MCF 10A (cell line): ENCODE measurements around the gene TRAPPC11. TPM values are rescaled to one million over a fixed set of nuclear protein-coding genes. Genes with fewer than 3 reads are reported as not detected.

Experiments
- BruUV-seq: library from RNA; stranded (reverse); fragments of 400-500 nt; replicated peaks from 2 replicates; lab custom pipeline; 2021; lab: Mats Ljungman, UMichigan
- CTCF ChIA-PET: fragments of 300-600 bp; sonication (Branson Sonifier 250); formaldehyde crosslinking; extraction: SDS; loops from one replicate; lab custom pipeline; 2021; ENCODE audit warnings: antibody characterized with exemption, inconsistent platforms; lab: Yijun Ruan, JAX
- POLR2A ChIA-PET: fragments of 300-600, 350-650 bp; sonication (Branson Sonifier 250); formaldehyde crosslinking; extraction: SDS; loops from one replicate; lab custom pipeline; 2020; ENCODE audit warnings: antibody characterized with exemption, inconsistent platforms; lab: Yijun Ruan, JAX
- DNase-seq: peaks from one replicate; pipeline ENCODE4 v3.0.0-alpha.2; 2018; ENCODE audit not compliant: unreplicated experiment
- H3K27ac Mint-ChIP-seq: one replicate; pipeline ENCODE4 v1.8.0; 2022; ENCODE audit warnings: mild to moderate bottlenecking, low read depth, mixed read lengths; ENCODE audit not compliant: unreplicated experiment
- H3K27me3 Mint-ChIP-seq: one replicate; pipeline ENCODE4 v1.8.0; 2022; ENCODE audit warnings: mixed read lengths; ENCODE audit not compliant: insufficient read depth, unreplicated experiment
- H3K36me3 Mint-ChIP-seq: one replicate; pipeline ENCODE4 v1.8.0; 2022; ENCODE audit warnings: mild to moderate bottlenecking, moderate library complexity, mixed read lengths; ENCODE audit not compliant: insufficient read depth, unreplicated experiment
- H3K4me1 Mint-ChIP-seq: one replicate; pipeline ENCODE4 v1.8.0; 2022; ENCODE audit warnings: mixed read lengths; ENCODE audit not compliant: insufficient read depth, unreplicated experiment
- H3K4me3 Mint-ChIP-seq: one replicate; pipeline ENCODE4 v1.8.0; 2022; ENCODE audit warnings: mild to moderate bottlenecking, moderate library complexity, mixed read lengths; ENCODE audit not compliant: unreplicated experiment
- H3K9me3 Mint-ChIP-seq: one replicate; pipeline ENCODE4 v1.8.0; 2022; ENCODE audit warnings: mixed read lengths; ENCODE audit not compliant: unreplicated experiment
- CTCF ChIP-seq: fragments of 200-600 bp; IDR thresholded peaks from one replicate; pipeline ENCODE4 v1.8.0; 2022; ENCODE audit warnings: antibody characterized with exemption, mild to moderate bottlenecking; ENCODE audit not compliant: unreplicated experiment
- intact Hi-C: fragments of 100-400 bp; cut with micrococcal nuclease; formaldehyde crosslinking; loops from 2 replicates; pipeline ENCODE4 v1.14.1; 2022
- total RNA-seq: library from RNA; stranded (reverse); gene quantifications from 2 replicates; pipeline ENCODE4 v1.2.3, GENCODE V29; 2022

Gene TRAPPC11
- total RNA-seq, 1 experiment from 2014 or later, result 29.4 TPM

GRCh38 chr4:183670251-183670650 lies 11.2 kb downstream of the TRAPPC11 start:
- H3K4me1 Mint-ChIP-seq, result no peaks in the 10 kb centered on the region
- ChIA-PET CTCF (interaction anchor here (0.6 kb wide), 1 partner anchor 175 kb away, joined by 4 read pairs; no protein-coding TSS in a partner anchor), POLR2A (interaction anchor here (0.7 to 1.9 kb wide), 2 partner anchors 10 to 12 kb away, joined by 3 to 8 read pairs; no protein-coding TSS in a partner anchor)
- no peaks in the 10 kb centered on the region for H3K27me3 Mint-ChIP-seq
- BruUV-seq, result no TSS peak
- DNase-seq, result no peak
- H3K4me3 Mint-ChIP-seq, result no peak overlapping the region
- intact Hi-C loops, result no loop called here
- H3K9me3 Mint-ChIP-seq, result no peaks in the 10 kb centered on the region
- H3K27ac Mint-ChIP-seq, result no peak overlapping the region
- peaks cover 78% of the 10 kb centered on the region for H3K36me3 Mint-ChIP-seq
- no peak for TF ChIP-seq CTCF

GRCh38 chr4:183670960-183671555 lies 12.0 kb downstream of the TRAPPC11 start:
- no peak overlapping the region for H3K4me3 Mint-ChIP-seq
- H3K27me3 Mint-ChIP-seq, result no peaks in the 10 kb centered on the region
- no peaks in the 10 kb centered on the region for H3K4me1 Mint-ChIP-seq
- no peak overlapping the region for H3K27ac Mint-ChIP-seq
- TF ChIP-seq CTCF, result no peak
- H3K36me3 Mint-ChIP-seq, result peaks cover 76% of the 10 kb centered on the region
- no peaks in the 10 kb centered on the region for H3K9me3 Mint-ChIP-seq
- no peak for DNase-seq
- POLR2A ChIA-PET, result interaction anchor here (2.1 kb wide), 1 partner anchor 11 kb away, joined by 5 read pairs; the partner anchor contains the start of gene TRAPPC11
- intact Hi-C loops, result no loop called here
- no TSS peak for BruUV-seq
- CTCF ChIA-PET, result no interaction called here

GRCh38 chr4:183674153-183674552 lies 15.1 kb downstream of the TRAPPC11 start:
- Mint-ChIP-seq H3K36me3 (peaks cover 76% of the 10 kb centered on the region), H3K27ac (no peak overlapping the region), H3K27me3 (no peaks in the 10 kb centered on the region), H3K9me3 (no peaks in the 10 kb centered on the region), H3K4me3 (no peak overlapping the region), H3K4me1 (no peaks in the 10 kb centered on the region)
- no peak for DNase-seq
- CTCF ChIA-PET, result interaction anchor here (0.7 kb wide), 1 partner anchor 64 kb away, joined by 3 read pairs; no protein-coding TSS in a partner anchor
- BruUV-seq, result no TSS peak
- TF ChIP-seq CTCF, result no peak
- intact Hi-C loops, result no loop called here
- POLR2A ChIA-PET, result interaction anchor here (1.2 kb wide), 2 partner anchors 12 to 15 kb away, joined by 4 to 5 read pairs; partner anchors contain the start of gene TRAPPC11

GRCh38 chr4:183675625-183676024 lies 16.5 kb downstream of the TRAPPC11 start:
- H3K36me3 Mint-ChIP-seq, result peaks cover 80% of the 10 kb centered on the region
- no TSS peak for BruUV-seq
- no peak overlapping the region for H3K27ac Mint-ChIP-seq

More at GRCh38 chr4:183675625-183676024, 16.5 kb downstream of the TRAPPC11 start:
- H3K9me3 Mint-ChIP-seq, result no peaks in the 10 kb centered on the region
- DNase-seq, result no peak
- no peaks in the 10 kb centered on the region for H3K27me3 Mint-ChIP-seq
- H3K4me3 Mint-ChIP-seq, result no peak overlapping the region
- no peak for TF ChIP-seq CTCF
- ChIA-PET POLR2A (interaction anchor here (0.8 to 1.4 kb wide), 3 partner anchors 10 to 1529 kb away, joined by 3 to 6 read pairs (median 5); partner anchors contain the start of genes RWDD4 and TRAPPC11), CTCF (interaction anchor here (0.6 to 1.5 kb wide), 4 partner anchors 9 to 758 kb away, joined by 3 to 5 read pairs (median 4); no protein-coding TSS in a partner anchor)
- intact Hi-C loops, result no loop called here
- no peaks in the 10 kb centered on the region for H3K4me1 Mint-ChIP-seq
